IMR-90 (cell line): ENCODE data around the gene CHN1. TPM values are rescaled to one million over a fixed set of nuclear protein-coding genes. Genes with fewer than 3 reads are reported as not detected.

Experiments used
- microRNA-seq, 2 experiments: library from miRNA; stranded (forward) in 1 of 2; unstranded in 1 of 2; fragments of 10-50 nt in 1 of 2; fragments of <30 nt in 1 of 2; gene quantifications in 1 of 2; microRNA quantifications in 1 of 2; one replicate each; pipeline versions ENCODE3 to v1.1.0; 2013 to 2020; ENCODE audit not compliant: insufficient read depth in 1 of 2, insufficient read length in 1 of 2, unreplicated experiment in 1 of 2
- polyA plus RNA-seq, 3 experiments: library from polyadenylated mRNA; depleted of rRNA; stranded (reverse); fragments of >200 nt; gene quantifications; 2 replicates each; pipeline ENCODE4 v1.2.3, GENCODE V29; 2012; ENCODE audit warnings: low replicate concordance in 1 of 3
- small RNA-seq, 5 experiments: library from RNA; depleted of rRNA; stranded (forward); fragments of <200 nt; gene quantifications; one replicate each; pipeline ENCODE3, GENCODE V24; 2012
- total RNA-seq: library from RNA; depleted of rRNA; stranded (reverse); fragments of >200 nt; gene quantifications from 2 replicates; pipeline ENCODE4 v1.2.3, GENCODE V29; 2012; rRNA removed

CHN1 gene
- total and polyA plus RNA-seq, 2 of the 4 experiments (the other 2 are of a cell fraction): 58.4 to 66.9 TPM

Small RNA genes within 50 kb of the gene (microRNA-seq; reads per million reads assigned to microRNA genes)
- gene RNU6-1290P (ENCODE audit: insufficient read depth, insufficient read length): not detected
- not detected for gene RNU6-763P (ENCODE audit: insufficient read depth, insufficient read length)

Small RNA genes within 50 kb of the gene (small RNA-seq; reads per million reads assigned to genes)
- gene RNU6-1290P (0 reads per million in 5 experiments), gene RNU6-763P (0 reads per million in 5 experiments)

Other genes with a start within 250 kb of the CHN1 start
- 0.56 and 0.90 TPM in 2 replicates for gene CHRNA1, start 240.9 kb downstream of the CHN1 start, total RNA-seq
- 0.75 and 1.2 TPM in 2 replicates for gene CHRNA1, start 240.9 kb downstream of the CHN1 start, polyA plus RNA-seq (2012; rRNA removed)
- 51.1 and 60.0 TPM in 2 replicates for gene ATF2, start 162.8 kb upstream of the CHN1 start, total RNA-seq
- gene ATF2, start 162.8 kb upstream of the CHN1 start, polyA plus RNA-seq (2012; rRNA removed): 23.2 and 24.1 TPM in 2 replicates
- 167 and 226 TPM in 2 replicates for gene ATP5MC3, start 176.3 kb upstream of the CHN1 start, total RNA-seq
- gene ATP5MC3, start 176.3 kb upstream of the CHN1 start, polyA plus RNA-seq (2012; rRNA removed): 365 and 385 TPM in 2 replicates